ENCODE results near the gene GRAMD1B.
"Not testable (repeated sequence)": the region's sequence is repeated elsewhere in the genome, so short reads cannot be mapped to it uniquely, and the experiment has no call there.

GRAMD1B gene

DNA sequence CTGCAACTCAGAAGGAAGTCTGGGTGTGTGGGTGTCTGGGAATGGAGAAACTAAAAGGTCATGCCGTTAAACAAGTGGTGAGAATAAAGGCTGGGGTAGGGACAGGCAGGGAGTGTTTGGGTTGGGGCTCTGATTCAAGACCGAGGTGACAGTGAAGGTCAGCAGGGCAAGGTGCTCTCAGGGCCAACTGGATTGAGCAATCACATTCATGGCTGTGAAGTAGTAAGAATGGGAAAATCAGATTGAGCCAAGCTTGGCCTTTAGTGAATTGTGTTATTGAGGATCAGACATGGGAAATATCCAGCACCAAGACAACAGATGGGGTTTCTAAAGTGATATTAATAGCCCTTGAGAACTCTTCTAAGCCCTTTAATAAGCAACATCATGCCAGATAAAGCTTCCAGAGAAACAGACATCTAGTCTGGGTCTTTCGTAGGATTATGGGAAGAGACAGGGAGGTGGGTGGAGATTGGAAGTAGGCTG is 200.1 kb downstream of the GRAMD1B start:
- no peaks in the 10 kb centered on the region for H3K9me3 Mint-ChIP-seq
- ATAC-seq (no peak), DNase-seq (ENCODE audit: low spot score in 2 of 2) (no peak)
- no peak overlapping the region for H3K27ac Mint-ChIP-seq
- no peaks in the 10 kb centered on the region for H3K4me1 Mint-ChIP-seq
- no peak overlapping the region for H3K4me3 Mint-ChIP-seq
- H3K36me3 Mint-ChIP-seq, result no peaks in the 10 kb centered on the region

- ATAC-seq, result no peak
- no peak overlapping the region for H3K4me3 Mint-ChIP-seq
- no peaks in the 10 kb centered on the region for H3K9me3 Mint-ChIP-seq
- H3K4me1 Mint-ChIP-seq, result peaks cover 6% of the 10 kb centered on the region
- DNase-seq (ENCODE audit: low spot score in 2 of 2), result no peak
- H3K27ac Mint-ChIP-seq, result no peak overlapping the region
- H3K36me3 Mint-ChIP-seq, result peaks cover 5% of the 10 kb centered on the region
Observed at GRCh38 chr11:123640029-123640428, 210.0 kb downstream of the GRAMD1B start.

GRCh38 chr11:123640677-123641494 is 210.8 kb downstream of the GRAMD1B start:
- ATAC-seq (peak; percentile 75), DNase-seq (ENCODE audit: low spot score in 2 of 2) (peak; percentile 29 to 74)
- peaks cover 6% of the 10 kb centered on the region for H3K4me1 Mint-ChIP-seq
- H3K27ac Mint-ChIP-seq, result no peak overlapping the region
- no peak overlapping the region for H3K4me3 Mint-ChIP-seq
- no peaks in the 10 kb centered on the region for H3K9me3 Mint-ChIP-seq
- peaks cover 5% of the 10 kb centered on the region for H3K36me3 Mint-ChIP-seq

DNA sequence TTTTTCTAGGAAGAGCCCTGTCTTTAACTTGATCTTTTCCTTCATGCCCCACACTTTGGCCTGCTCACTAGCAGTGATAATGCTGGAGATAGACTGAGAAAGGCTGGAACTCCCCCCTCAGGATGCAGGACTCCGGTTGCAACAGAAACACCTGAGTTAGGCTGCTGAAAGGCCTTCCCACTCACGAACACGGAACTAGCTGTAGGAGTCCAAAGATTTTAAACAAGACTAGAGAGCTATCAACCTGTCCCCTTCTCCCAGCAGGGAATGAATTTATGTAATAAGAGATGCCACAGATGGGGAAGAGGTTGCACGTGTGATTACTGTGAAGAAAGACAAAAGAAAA is 211.4 kb downstream of the GRAMD1B start:
- peaks cover 3% of the 10 kb centered on the region for H3K36me3 Mint-ChIP-seq
- no peak overlapping the region for H3K4me3 Mint-ChIP-seq
- no peak overlapping the region for H3K27ac Mint-ChIP-seq
- peaks cover 6% of the 10 kb centered on the region for H3K4me1 Mint-ChIP-seq
- ATAC-seq (no peak), DNase-seq (ENCODE audit: low spot score in 2 of 2) (no peak)
- no peaks in the 10 kb centered on the region for H3K9me3 Mint-ChIP-seq

DNA sequence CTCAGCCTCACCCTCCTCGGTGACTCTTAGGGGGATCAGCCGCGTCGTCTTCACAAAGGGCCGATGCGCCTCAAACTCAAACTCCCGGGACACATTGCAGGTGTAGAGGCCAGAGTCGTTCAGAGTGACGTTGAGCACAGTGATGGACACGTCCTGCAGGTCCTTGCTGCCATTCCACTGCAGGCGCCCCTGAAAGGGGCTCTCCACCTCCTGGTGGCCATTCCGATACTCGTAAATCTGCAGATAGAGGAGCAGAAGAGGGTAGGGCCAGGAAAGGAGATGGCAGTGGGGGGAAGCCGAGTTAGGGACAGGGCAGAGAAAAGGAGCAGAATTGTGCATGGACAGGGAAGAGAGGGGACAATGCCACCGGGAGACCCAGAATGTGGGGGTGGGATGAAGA is 212.4 kb downstream of the GRAMD1B start:
- Mint-ChIP-seq H3K4me1 (peaks cover 6% of the 10 kb centered on the region), H3K9me3 (no peaks in the 10 kb centered on the region), H3K36me3 (no peaks in the 10 kb centered on the region), H3K27ac (no peak overlapping the region), H3K4me3 (no peak overlapping the region)
- DNase-seq (ENCODE audit: low spot score in 2 of 2) (no peak), ATAC-seq (no peak)

- H3K4me3 Mint-ChIP-seq, result no peak overlapping the region
- H3K27ac Mint-ChIP-seq, result no peak overlapping the region
- no peaks in the 10 kb centered on the region for H3K9me3 Mint-ChIP-seq
- H3K36me3 Mint-ChIP-seq, result no peaks in the 10 kb centered on the region
- H3K4me1 Mint-ChIP-seq, result peaks cover 6% of the 10 kb centered on the region
- ATAC-seq (no peak), DNase-seq (ENCODE audit: low spot score in 2 of 2) (no peak)
Observed at GRCh38 chr11:123645286-123645975, 215.4 kb downstream of the GRAMD1B start.

GRCh38 chr11:123650901-123651300 is 220.8 kb downstream of the GRAMD1B start:
- DNase-seq (ENCODE audit: low spot score in 2 of 2), result no peak
- H3K4me1 Mint-ChIP-seq, result no peaks in the 10 kb centered on the region
- no peak overlapping the region for H3K4me3 Mint-ChIP-seq
- no peaks in the 10 kb centered on the region for H3K9me3 Mint-ChIP-seq
- no peak for ATAC-seq
- no peak overlapping the region for H3K27ac Mint-ChIP-seq
- H3K36me3 Mint-ChIP-seq, result no peaks in the 10 kb centered on the region

GRCh38 chr11:123652599-123652998 is 222.5 kb downstream of the GRAMD1B start:
- Mint-ChIP-seq H3K4me3 (no peak overlapping the region), H3K27ac (no peak overlapping the region), H3K36me3 (no peaks in the 10 kb centered on the region), H3K9me3 (no peaks in the 10 kb centered on the region), H3K4me1 (no peaks in the 10 kb centered on the region)
- DNase-seq (ENCODE audit: low spot score in 2 of 2), result no peak
- no peak for ATAC-seq

GRCh38 chr11:123653483-123653826 is 223.4 kb downstream of the GRAMD1B start:
- Mint-ChIP-seq H3K27ac (no peak overlapping the region), H3K4me1 (no peaks in the 10 kb centered on the region), H3K4me3 (peak overlapping the region; percentile 44), H3K36me3 (no peaks in the 10 kb centered on the region), H3K9me3 (peaks cover 7% of the 10 kb centered on the region)
- DNase-seq (ENCODE audit: low spot score in 2 of 2), result no peak
- ATAC-seq, result no peak

GRCh38 chr11:123653827-123654565 is 223.9 kb downstream of the GRAMD1B start:
- Mint-ChIP-seq H3K36me3 (no peaks in the 10 kb centered on the region), H3K27ac (no peak overlapping the region), H3K4me1 (peaks cover 5% of the 10 kb centered on the region), H3K4me3 (peak overlapping the region; percentile 44), H3K9me3 (peaks cover 12% of the 10 kb centered on the region)
- peak in 1 of 2 donors; percentile 55 for DNase-seq (ENCODE audit: low spot score in 2 of 2)
- peak; percentile 62 for ATAC-seq

DNA sequence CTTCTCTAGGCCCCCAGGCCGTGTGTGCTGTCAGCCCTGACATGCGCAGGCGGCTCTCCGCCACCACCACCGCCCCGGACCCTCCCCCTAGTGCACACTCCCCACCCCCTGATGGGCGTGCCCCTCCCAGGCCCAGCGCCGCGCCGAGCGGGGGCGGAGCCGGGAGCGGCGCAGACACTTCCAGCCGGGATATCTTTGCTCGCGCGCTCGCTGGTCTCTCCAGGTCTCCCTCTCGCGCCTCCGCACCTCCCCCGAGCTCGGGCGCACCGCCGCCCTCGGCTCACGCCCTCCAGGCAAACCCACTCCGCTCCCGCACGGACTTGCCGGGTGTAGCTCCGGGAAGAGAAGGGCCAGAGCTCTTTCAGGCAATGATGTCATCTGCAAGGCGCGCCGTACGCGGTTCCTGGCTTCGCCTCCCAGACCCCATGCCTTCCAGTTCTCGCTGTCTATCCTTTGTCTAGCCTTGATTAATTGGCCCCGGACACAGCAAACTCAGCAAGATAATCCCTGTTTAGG is 224.6 kb downstream of the GRAMD1B start, which contains the start of gene SCN3B:
SCN3B (minus strand) TSS at position 59 of the 516 bp plus-strand sequence. CDS start 823 bp downstream, outside the sequence.
- H3K27ac Mint-ChIP-seq, result no peak within 1 kb of the TSS
- H3K36me3 Mint-ChIP-seq, result no peaks in the 10 kb centered on the region
- peaks cover 15% of the 10 kb centered on the region for H3K9me3 Mint-ChIP-seq
- H3K4me3 Mint-ChIP-seq, result peak within 1 kb of the TSS; percentile 44
- H3K4me1 Mint-ChIP-seq, result peaks cover 9% of the 10 kb centered on the region
- ATAC-seq, result peak; percentile 59
- no peak for DNase-seq (ENCODE audit: low spot score in 2 of 2)

DNA sequence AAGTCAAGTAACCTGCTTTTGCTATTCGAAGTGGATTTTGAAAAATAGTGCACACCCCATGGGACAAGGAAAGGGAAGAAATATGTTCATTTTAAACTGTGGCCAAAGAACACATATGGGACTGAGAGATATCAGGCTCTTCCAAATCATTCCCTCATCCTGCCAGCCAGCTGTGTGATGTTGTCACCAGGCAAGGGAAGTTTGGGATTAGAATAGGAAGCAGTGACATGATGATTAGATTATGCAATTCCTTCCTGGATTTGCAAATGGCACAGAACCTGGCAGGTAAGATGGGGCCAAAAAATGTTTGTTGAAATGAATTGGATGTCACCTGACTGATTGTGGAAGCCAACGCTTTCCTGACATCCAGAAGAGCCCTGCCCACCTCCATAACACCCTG is 229.2 kb downstream of the GRAMD1B start:
- ATAC-seq (no peak), DNase-seq (ENCODE audit: low spot score in 2 of 2) (no peak)
- Mint-ChIP-seq H3K4me1 (peaks cover 9% of the 10 kb centered on the region), H3K4me3 (no peak overlapping the region), H3K27ac (peak overlapping the region; percentile 0), H3K9me3 (peaks cover 21% of the 10 kb centered on the region), H3K36me3 (no peaks in the 10 kb centered on the region)

DNA sequence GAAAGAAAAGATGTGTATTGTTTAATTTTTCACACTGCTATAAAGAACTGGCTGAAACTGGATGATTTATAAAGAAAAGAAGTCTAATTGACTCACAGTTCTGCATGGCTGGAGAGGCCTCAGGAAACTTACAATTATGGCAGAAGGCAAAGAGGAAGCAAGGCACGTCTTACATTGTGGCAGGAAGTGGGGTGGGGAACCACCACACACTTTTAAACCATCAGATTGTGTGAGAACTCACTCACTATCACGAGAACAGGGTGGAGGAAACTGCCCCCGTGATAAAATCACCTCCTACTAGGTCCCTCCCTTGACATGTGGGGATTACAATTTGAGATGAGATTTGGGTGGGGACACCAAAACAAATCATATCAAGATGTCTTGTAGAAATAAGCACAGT is 229.9 kb downstream of the GRAMD1B start:
- not testable (repeated sequence) for H3K4me1 Mint-ChIP-seq; H3K27ac Mint-ChIP-seq; DNase-seq (ENCODE audit: low spot score in 2 of 2); H3K36me3 Mint-ChIP-seq; H3K4me3 Mint-ChIP-seq
- ATAC-seq, result peak; percentile 91
- H3K9me3 Mint-ChIP-seq, result peaks cover 21% of the 10 kb centered on the region

DNA sequence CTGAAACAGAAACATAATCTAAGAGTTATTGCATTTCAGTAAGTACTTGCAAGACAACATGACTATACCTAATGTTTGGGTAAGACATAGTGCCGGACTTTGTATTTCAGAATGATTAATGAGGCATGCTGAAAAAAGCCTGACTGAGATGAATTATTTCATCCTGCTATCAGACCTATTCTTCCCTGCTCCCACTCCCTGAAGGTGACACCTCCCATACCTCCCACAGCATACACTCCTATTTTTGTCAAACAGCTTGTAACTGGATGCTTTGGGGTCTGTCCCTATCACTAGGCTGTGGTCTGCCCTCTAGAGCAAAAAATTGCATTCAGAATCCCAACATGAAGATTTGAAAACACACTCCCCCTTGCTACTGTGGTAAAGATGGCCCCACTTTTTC is 235.2 kb downstream of the GRAMD1B start:
- peaks cover 7% of the 10 kb centered on the region for H3K9me3 Mint-ChIP-seq
- H3K4me3 Mint-ChIP-seq, result no peak overlapping the region
- ATAC-seq, result no peak
- no peaks in the 10 kb centered on the region for H3K4me1 Mint-ChIP-seq
- DNase-seq (ENCODE audit: low spot score in 2 of 2), result no peak
- H3K27ac Mint-ChIP-seq, result no peak overlapping the region
- H3K36me3 Mint-ChIP-seq, result no peaks in the 10 kb centered on the region

- ATAC-seq (no peak), DNase-seq (ENCODE audit: low spot score in 2 of 2) (no peak)
- Mint-ChIP-seq H3K36me3 (no peaks in the 10 kb centered on the region), H3K9me3 (no peaks in the 10 kb centered on the region), H3K27ac (no peak overlapping the region), H3K4me3 (no peak overlapping the region), H3K4me1 (no peaks in the 10 kb centered on the region)
Observed at GRCh38 chr11:123670081-123670480, 240.0 kb downstream of the GRAMD1B start.

Data from stimulated activated effector memory CD8-positive, alpha-beta T cell treated with anti-CD3 and anti-CD28 coated beads, Interleukin-12 subunit alpha, Interleukin-12 subunit beta, amount 100 ng/mL, for 72 hours (primary cell).